Gastroesophageal sphincter (tissue), 4 donors: ENCODE results near the gene CTSO. TPM values are rescaled to one million over a fixed set of nuclear protein-coding genes. Genes with fewer than 3 reads are reported as not detected.

ENCODE experiments used
- ATAC-seq: fragments of 150-250 bp; one replicate; pipeline ENCODE4 v1.9.1; 2016; ENCODE audit warnings: mild to moderate bottlenecking, moderate library complexity
- H3K27ac ChIP-seq, 4 donors: fragments of 200-600 bp; sonication (generic) in 3 of 4; 1 replicate in 3 of 4; 2 replicates in 1 of 4; pipeline ENCODE4 v1.5.1; 2016 to 2019
- H3K27me3 ChIP-seq: fragments of 200-600 bp; sonication (generic); one replicate; pipeline ENCODE4 v1.5.1; 2019
- H3K36me3 ChIP-seq, 2 donors: fragments of 200-600 bp; sonication (generic); one replicate each; pipeline ENCODE4 v1.5.1; 2019; ENCODE audit warnings: control low read depth in 1 of 2
- H3K4me1 ChIP-seq, 3 donors: fragments of 200-600 bp; sonication (generic); 1 replicate in 2 of 3; 2 replicates in 1 of 3; pipeline ENCODE4 v1.5.1; 2016 to 2019; ENCODE audit warnings: control low read depth in 2 of 3
- H3K4me3 ChIP-seq, 2 donors: fragments of 200-600 bp; sonication (generic); one replicate each; pipeline ENCODE4 v1.5.1; 2019; ENCODE audit warnings: mild to moderate bottlenecking in 1 of 2, moderate library complexity in 1 of 2
- H3K9me3 ChIP-seq, 3 donors: fragments of 200-600 bp; sonication (generic); one replicate each; pipeline ENCODE4 v1.5.1; 2017 to 2019; ENCODE audit warnings: control low read depth in 2 of 3
- CTCF ChIP-seq, 4 experiments: fragments of 200-600 bp in 2 of 4; fragments of 450-650 bp in 2 of 4; sonication (generic) in 1 of 4; IDR thresholded peaks; one replicate each; pipeline ENCODE4 v1.5.1; 2017 to 2019; ENCODE audit warnings: antibody characterized with exemption in 4 of 4, mild to moderate bottlenecking in 2 of 4, moderate library complexity in 2 of 4
- EP300 ChIP-seq: sonication (generic); formaldehyde crosslinking; IDR thresholded peaks from one replicate; pipeline ENCODE4 v1.6.1; 2017; ENCODE audit warnings: antibody characterized with exemption, mild to moderate bottlenecking
- POLR2A ChIP-seq, 2 donors: fragments of 450-650 bp; IDR thresholded peaks; one replicate each; pipeline ENCODE4 v1.6.1; 2017; ENCODE audit warnings: antibody characterized with exemption in 2 of 2, mild to moderate bottlenecking in 2 of 2, moderate library complexity in 1 of 2
- POLR2AphosphoS5 ChIP-seq: sonication (generic); formaldehyde crosslinking; IDR thresholded peaks from one replicate; pipeline ENCODE4 v1.6.1; 2017; ENCODE audit warnings: antibody characterized with exemption
- WGBS, 2 donors: methylation state at CpG; one replicate each; pipeline ENCODE4 v1.1.5; 2018; ENCODE audit warnings: low coverage in 1 of 2; 5-methylcytosine and 5-hydroxymethylcytosine counted together
- total RNA-seq, 4 donors: library from RNA; depleted of rRNA; stranded (reverse); fragments of >200 nt; gene quantifications; one replicate each; pipeline ENCODE4 v1.1.0, GENCODE V29; 2016

Gene CTSO
- total RNA-seq, 4 donors from 2014 or later, result 16.6 to 36.8 (median 29.4) TPM

GRCh38 chr4:155891058-155891457, 62.6 kb downstream of the CTSO start:
- 72 to 90% methylated on average over 3 of the region's 3 CpGs for WGBS, 2 donors
- no peak for ATAC-seq
- H3K27ac ChIP-seq, result no peak overlapping the region
- TF ChIP-seq POLR2AphosphoS5, result no peak
- no peak for TF ChIP-seq EP300
- TF ChIP-seq CTCF (IDR thresholded peaks at IDR 0.05), result no peak
- TF ChIP-seq POLR2A (IDR thresholded peaks at IDR 0.05), result no peak
- no peak overlapping the region for H3K4me3 ChIP-seq
- no peaks in the 10 kb centered on the region for H3K27me3 ChIP-seq
- H3K36me3 ChIP-seq, result no peaks in the 10 kb centered on the region
- no peaks in the 10 kb centered on the region for H3K9me3 ChIP-seq
- peaks cover 0 to 2% (median 0%) of the 10 kb centered on the region in 3 donors for H3K4me1 ChIP-seq

GRCh38 chr4:155889946-155890345, 63.7 kb downstream of the CTSO start:
- no peaks in the 10 kb centered on the region for H3K9me3 ChIP-seq
- 48 to 55% methylated on average over 2 of the region's 2 CpGs for WGBS, 2 donors
- no peak overlapping the region for H3K27ac ChIP-seq
- H3K4me1 ChIP-seq, result peaks cover 0 to 2% (median 0%) of the 10 kb centered on the region in 3 donors
- ATAC-seq, result no peak
- no peaks in the 10 kb centered on the region for H3K36me3 ChIP-seq
- H3K27me3 ChIP-seq, result no peaks in the 10 kb centered on the region
- H3K4me3 ChIP-seq, result no peak overlapping the region
- TF ChIP-seq POLR2AphosphoS5 (no peak), POLR2A (IDR thresholded peaks at IDR 0.05) (no peak), EP300 (no peak), CTCF (IDR thresholded peaks at IDR 0.05) (no peak)

- WGBS, 2 donors, result 18% methylated on average over 5 of the region's 5 CpGs
- peak; percentile 60 for ATAC-seq
- Histone ChIP-seq H3K4me1 (peaks cover 0 to 2% (median 0%) of the 10 kb centered on the region in 3 donors), H3K27me3 (no peaks in the 10 kb centered on the region), H3K36me3 (no peaks in the 10 kb centered on the region), H3K9me3 (no peaks in the 10 kb centered on the region), H3K4me3 (no peak overlapping the region), H3K27ac (no peak overlapping the region)
- TF ChIP-seq POLR2A (IDR thresholded peaks at IDR 0.05) (no peak), CTCF (IDR thresholded peaks at IDR 0.05) (no peak), POLR2AphosphoS5 (peak; percentile 46)
Observed at GRCh38 chr4:155889031-155889793, 64.5 kb downstream of the CTSO start.

GRCh38 chr4:155887847-155888570, 65.7 kb downstream of the CTSO start:
- Histone ChIP-seq H3K4me3 (no peak overlapping the region), H3K4me1 (peaks cover 0 to 2% (median 0%) of the 10 kb centered on the region in 3 donors), H3K27me3 (no peaks in the 10 kb centered on the region), H3K36me3 (no peaks in the 10 kb centered on the region), H3K9me3 (no peaks in the 10 kb centered on the region), H3K27ac (no peak overlapping the region)
- no peak for TF ChIP-seq CTCF (IDR thresholded peaks at IDR 0.05)
- TF ChIP-seq POLR2AphosphoS5, result no peak
- TF ChIP-seq EP300, result no peak
- no peak for TF ChIP-seq POLR2A (IDR thresholded peaks at IDR 0.05)
- no peak for ATAC-seq
- 73 to 75% methylated on average over 4 to 5 of the region's 6 CpGs for WGBS, 2 donors
